Measurements from ENCODE around the gene CAPN5. TPM values are rescaled to one million over a fixed set of nuclear protein-coding genes. Genes with fewer than 3 reads are reported as not detected.

Gene CAPN5
- total and polyA plus RNA-seq, 2 of the 8 experiments (the other 6 are each of a cell fraction or from before 2014, with no cell fraction given) = 21.5 to 22.4 TPM

DNA sequence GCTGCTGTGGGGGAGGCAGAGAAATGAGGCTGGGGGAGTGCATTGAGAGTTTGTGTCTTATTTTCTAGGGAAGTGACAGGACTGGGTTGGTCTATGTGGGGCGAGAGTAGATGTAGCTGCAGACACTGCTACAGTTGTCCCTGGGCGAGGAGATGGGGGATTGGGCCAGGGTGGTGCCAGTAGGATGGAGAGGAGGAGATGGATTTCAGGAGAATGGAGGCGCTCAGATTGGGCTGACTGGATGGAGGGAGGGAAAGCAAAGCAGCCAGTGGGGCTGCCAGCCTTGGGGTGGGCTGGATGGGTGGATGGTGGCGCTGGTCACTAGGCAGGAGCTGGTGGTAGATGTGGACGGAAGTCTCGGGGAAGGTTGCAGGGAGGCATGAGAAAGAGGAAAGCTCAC, 45.2 kb downstream of the CAPN5 start:
- H2BK120ac ChIP-seq (replicated peaks; ENCODE audit: low read depth, low read length) = no peak overlapping the region
- WGBS, 2 experiments (ENCODE audit: extremely low coverage in 1 of 2, insufficient coverage in 1 of 2, insufficient read length in 1 of 2, insufficient replicate concordance in 2 of 2, low coverage in 1 of 2, low lambda C conversion rate in 2 of 2, missing lambda C conversion rate in 1 of 2) = 87% methylated on average over 6 of the region's 6 CpGs; no CpG with 5 or more reads in 1 of the 2 experiments
- no peak overlapping the region for H3K56ac ChIP-seq (replicated peaks; ENCODE audit: insufficient read length, low read depth, low read length)
- CTCF ChIA-PET (ENCODE audit: partially characterized antibody) = interaction anchor here (0.6 to 19.1 kb wide), 10 partner anchors 8 to 580 kb away, joined by 3 to 297 read pairs (median 14); partner anchors contain the start of genes MYO7A and OMP
- no peak for FAIRE-seq
- H4K91ac ChIP-seq (replicated peaks; ENCODE audit: insufficient read length, low read length) = no peak overlapping the region
- H3K27ac ChIP-seq (ENCODE audit: low read depth, low read length) = no peak overlapping the region
- H3K36me3 ChIP-seq (ENCODE audit: control insufficient read depth in 2 of 4, insufficient read depth in 4 of 4, low read length in 3 of 4) = no peaks in the 10 kb centered on the region
- no peak overlapping the region for H4K8ac ChIP-seq (ENCODE audit: extremely low read depth, insufficient read depth, low read length)
- TF ChIP-seq CREB1 (IDR thresholded peaks at IDR 0.05) = no peak
- no peak overlapping the region for H2BK15ac ChIP-seq (ENCODE audit: low read length)
- POLR2A ChIA-PET (ENCODE audit: partially characterized antibody) = no interaction called here
- no peak overlapping the region for H4K5ac ChIP-seq (ENCODE audit: insufficient read length, low read depth, low read length)
- DNase-seq (ENCODE audit: low read depth in 1 of 2, low spot score in 2 of 2) = no peak
- H3K27me3 ChIP-seq (replicated peaks in 1 of 4; ENCODE audit: control insufficient read depth in 3 of 4, extremely low read depth in 1 of 4, insufficient read depth in 3 of 4, low read length in 3 of 4) = no peaks in the 10 kb centered on the region
- H3K18ac ChIP-seq (ENCODE audit: extremely low read depth, low read length) = no peak overlapping the region
- no peaks in the 10 kb centered on the region for H3K9me3 ChIP-seq (ENCODE audit: insufficient read depth in 2 of 2, low read depth in 1 of 2, low read length in 1 of 2)
- H2BK5ac ChIP-seq (ENCODE audit: low read depth, low read length) = no peak overlapping the region
- H4K20me1 ChIP-seq (replicated peaks in 1 of 2; ENCODE audit: control insufficient read depth in 1 of 2, insufficient read depth in 2 of 2, low read length in 2 of 2) = no peaks in the 10 kb centered on the region
- no peak overlapping the region for H3K4me2 ChIP-seq (ENCODE audit: insufficient read depth in 1 of 2, low read depth in 2 of 2, low read length in 2 of 2)
- H3K23me2 ChIP-seq (ENCODE audit: low read depth, low read length) = no peaks in the 10 kb centered on the region
- H3K9ac ChIP-seq (replicated peaks in 1 of 4; ENCODE audit: extremely low read depth in 1 of 4, low read depth in 3 of 4, low read length in 3 of 4) = no peak overlapping the region
- no peak overlapping the region for H3K4me3 ChIP-seq (ENCODE audit: extremely low read depth in 1 of 4, insufficient read depth in 2 of 4, low read depth in 3 of 4, low read length in 4 of 4)
- H3K23ac ChIP-seq (ENCODE audit: insufficient read length) = no peak overlapping the region
- H3K4me1 ChIP-seq (replicated peaks in 1 of 4; ENCODE audit: control insufficient read depth in 3 of 4, insufficient read depth in 4 of 4, low read length in 3 of 4) = peaks cover 0 to 3% (median 1%) of the 10 kb centered on the region in 4 experiments; a peak in 3 of 7 replicates
- no peaks in the 10 kb centered on the region for H3K79me2 ChIP-seq (ENCODE audit: control insufficient read depth in 1 of 2, insufficient read depth in 2 of 2, low read length in 2 of 2)
- no peak overlapping the region for H3K14ac ChIP-seq (ENCODE audit: insufficient read length)
- H2AK5ac ChIP-seq (ENCODE audit: low read depth, low read length) = no peak overlapping the region
- H2BK20ac ChIP-seq (ENCODE audit: low read length) = no peak overlapping the region
- H2AFZ ChIP-seq (ENCODE audit: low read length) = no peak overlapping the region
- H3K4ac ChIP-seq (replicated peaks; ENCODE audit: insufficient read length, low read depth, low read length) = no peak overlapping the region
- no peak overlapping the region for H2BK12ac ChIP-seq (ENCODE audit: low read depth, low read length)
- H3K79me1 ChIP-seq (ENCODE audit: low read depth, low read length) = no peaks in the 10 kb centered on the region
